OCI-LY1 (cell line): ENCODE results near the gene PLXNB3.

Experiments
- H2AFZ ChIP-seq: fragments of 200-600 bp; sonication (generic), shearing (Covaris generic); 2 replicates; pipeline ENCODE4 v1.6.0; 2014; ENCODE audit warnings: antibody characterized with exemption, mild to moderate bottlenecking, low read length
- H3F3A ChIP-seq: fragments of 200-600 bp; sonication (generic), shearing (Covaris generic); 2 replicates; pipeline ENCODE4 v1.6.0; 2014; ENCODE audit warnings: mild to moderate bottlenecking, antibody characterized with exemption, low read length, moderate library complexity; ENCODE audit not compliant: insufficient read depth
- H3K27ac ChIP-seq: fragments of 200-600 bp; sonication (generic); 2 replicates; pipeline ENCODE4 v1.5.1; 2014; ENCODE audit warnings: low read length, mixed run types, mild to moderate bottlenecking, low read depth; ENCODE audit not compliant: poor library complexity, severe bottlenecking
- H3K27me3 ChIP-seq: fragments of 200-600 bp; sonication (generic); 2 replicates; pipeline ENCODE4 v1.6.0; 2014; ENCODE audit warnings: antibody characterized with exemption, mild to moderate bottlenecking, low read length, moderate library complexity; ENCODE audit not compliant: insufficient read depth
- H3K36me3 ChIP-seq: fragments of 200-600 bp; sonication (generic); 2 replicates; pipeline ENCODE4 v1.6.1; 2014; ENCODE audit warnings: mild to moderate bottlenecking, antibody characterized with exemption, low read length, moderate library complexity, mixed read lengths; ENCODE audit not compliant: insufficient read depth
- H3K4me1 ChIP-seq: fragments of 200-600 bp; sonication (generic); 2 replicates; pipeline ENCODE4 v1.5.1; 2014; ENCODE audit warnings: mild to moderate bottlenecking, low read length, moderate library complexity; ENCODE audit not compliant: insufficient read depth, severe bottlenecking
- H3K4me2 ChIP-seq: fragments of 200-600 bp; sonication (generic), shearing (Covaris generic); 2 replicates; pipeline ENCODE4 v1.6.1; 2014; ENCODE audit warnings: low read length
- H3K4me3 ChIP-seq: fragments of 200-600 bp; sonication (generic); 2 replicates; pipeline ENCODE4 v1.5.1; 2014; ENCODE audit warnings: low read length, low read depth, mild to moderate bottlenecking, mixed read lengths; ENCODE audit not compliant: poor library complexity, severe bottlenecking
- H3K79me2 ChIP-seq: fragments of 200-600 bp; shearing (Covaris generic); 2 replicates; pipeline ENCODE4 v1.6.1; 2016; ENCODE audit warnings: mixed run types, low read length, mixed read lengths; ENCODE audit not compliant: insufficient read depth
- H3K9ac ChIP-seq: fragments of 200-600 bp; sonication (generic), shearing (Covaris generic); 2 replicates; pipeline ENCODE4 v1.6.1; 2014; ENCODE audit warnings: mild to moderate bottlenecking, low read length, mixed read lengths
- H3K9me2 ChIP-seq: fragments of 200-600 bp; sonication (generic), shearing (Covaris generic); 2 replicates; pipeline ENCODE4 v1.6.1; 2014; ENCODE audit warnings: low read depth, mild to moderate bottlenecking, low read length, mixed read lengths
- H3K9me3 ChIP-seq: fragments of 200-600 bp; shearing (Covaris generic); 2 replicates; pipeline ENCODE4 v1.6.1; 2014; ENCODE audit warnings: low read length, mixed read lengths
- H4K20me1 ChIP-seq: fragments of 200-600 bp; sonication (generic), shearing (Covaris generic); 2 replicates; pipeline ENCODE4 v1.6.0; 2016; ENCODE audit warnings: mild to moderate bottlenecking, low read length; ENCODE audit not compliant: insufficient read depth
- EZH2 ChIP-seq: fragments of 200-600 bp; sonication (generic), shearing (Covaris generic); IDR thresholded peaks from 2 replicates; pipeline ENCODE4 v1.8.0; 2017; ENCODE audit warnings: borderline replicate concordance, mixed run types, mild to moderate bottlenecking, antibody characterized with exemption, low read length, moderate library complexity, mixed read lengths
- TF ChIP-seq, protein P1 (sequence below): fragments of 200-600 bp; sonication (generic), shearing (Covaris generic); IDR thresholded peaks from 2 replicates; pipeline ENCODE4 v1.5.1; 2017; ENCODE audit warnings: mild to moderate bottlenecking, antibody characterized with exemption, low read length, moderate library complexity, mixed read lengths

The PLXNB3 gene

DNA sequence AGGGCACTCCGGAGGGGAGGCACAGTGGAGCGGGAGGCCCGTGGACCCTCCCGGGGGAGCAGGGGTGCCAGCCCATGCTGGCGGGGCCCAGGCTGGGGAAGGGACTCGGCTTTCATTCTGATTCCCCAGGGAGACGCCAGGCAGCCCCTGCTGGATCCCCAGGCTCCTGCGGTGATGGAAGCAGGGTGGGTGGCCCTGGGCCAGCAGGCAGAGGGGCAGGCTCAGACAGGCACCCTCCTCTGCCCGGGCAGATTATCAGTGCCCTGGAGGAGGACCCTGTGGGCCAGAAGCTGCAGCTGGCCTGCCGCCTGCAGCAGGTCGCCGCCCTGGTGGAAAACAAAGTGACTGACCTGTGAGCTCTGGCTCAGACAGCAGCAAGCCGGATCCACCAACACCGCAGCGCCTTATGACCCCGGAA lies 14.6 kb downstream of the PLXNB3 start:
- no peaks in the 10 kb centered on the region for H3K27me3 ChIP-seq
- no peak overlapping the region for H2AFZ ChIP-seq
- H3F3A ChIP-seq, result no peaks in the 10 kb centered on the region
- no peaks in the 10 kb centered on the region for H3K9me2 ChIP-seq
- no peak overlapping the region for H3K4me3 ChIP-seq
- H3K9me3 ChIP-seq, result no peaks in the 10 kb centered on the region
- H3K79me2 ChIP-seq, result no peaks in the 10 kb centered on the region
- H3K9ac ChIP-seq, result no peak overlapping the region
- no peak overlapping the region for H3K4me2 ChIP-seq
- H4K20me1 ChIP-seq, result no peaks in the 10 kb centered on the region
- H3K27ac ChIP-seq, result no peak overlapping the region
- no peaks in the 10 kb centered on the region; the same call in 1 of the 2 replicates for H3K36me3 ChIP-seq
- TF ChIP-seq, protein P1, sequence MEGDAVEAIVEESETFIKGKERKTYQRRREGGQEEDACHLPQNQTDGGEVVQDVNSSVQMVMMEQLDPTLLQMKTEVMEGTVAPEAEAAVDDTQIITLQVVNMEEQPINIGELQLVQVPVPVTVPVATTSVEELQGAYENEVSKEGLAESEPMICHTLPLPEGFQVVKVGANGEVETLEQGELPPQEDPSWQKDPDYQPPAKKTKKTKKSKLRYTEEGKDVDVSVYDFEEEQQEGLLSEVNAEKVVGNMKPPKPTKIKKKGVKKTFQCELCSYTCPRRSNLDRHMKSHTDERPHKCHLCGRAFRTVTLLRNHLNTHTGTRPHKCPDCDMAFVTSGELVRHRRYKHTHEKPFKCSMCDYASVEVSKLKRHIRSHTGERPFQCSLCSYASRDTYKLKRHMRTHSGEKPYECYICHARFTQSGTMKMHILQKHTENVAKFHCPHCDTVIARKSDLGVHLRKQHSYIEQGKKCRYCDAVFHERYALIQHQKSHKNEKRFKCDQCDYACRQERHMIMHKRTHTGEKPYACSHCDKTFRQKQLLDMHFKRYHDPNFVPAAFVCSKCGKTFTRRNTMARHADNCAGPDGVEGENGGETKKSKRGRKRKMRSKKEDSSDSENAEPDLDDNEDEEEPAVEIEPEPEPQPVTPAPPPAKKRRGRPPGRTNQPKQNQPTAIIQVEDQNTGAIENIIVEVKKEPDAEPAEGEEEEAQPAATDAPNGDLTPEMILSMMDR, result no peak; the same call in 1 of the 2 replicates
- no peak for TF ChIP-seq EZH2
- peaks cover 3% of the 10 kb centered on the region for H3K4me1 ChIP-seq

DNA sequence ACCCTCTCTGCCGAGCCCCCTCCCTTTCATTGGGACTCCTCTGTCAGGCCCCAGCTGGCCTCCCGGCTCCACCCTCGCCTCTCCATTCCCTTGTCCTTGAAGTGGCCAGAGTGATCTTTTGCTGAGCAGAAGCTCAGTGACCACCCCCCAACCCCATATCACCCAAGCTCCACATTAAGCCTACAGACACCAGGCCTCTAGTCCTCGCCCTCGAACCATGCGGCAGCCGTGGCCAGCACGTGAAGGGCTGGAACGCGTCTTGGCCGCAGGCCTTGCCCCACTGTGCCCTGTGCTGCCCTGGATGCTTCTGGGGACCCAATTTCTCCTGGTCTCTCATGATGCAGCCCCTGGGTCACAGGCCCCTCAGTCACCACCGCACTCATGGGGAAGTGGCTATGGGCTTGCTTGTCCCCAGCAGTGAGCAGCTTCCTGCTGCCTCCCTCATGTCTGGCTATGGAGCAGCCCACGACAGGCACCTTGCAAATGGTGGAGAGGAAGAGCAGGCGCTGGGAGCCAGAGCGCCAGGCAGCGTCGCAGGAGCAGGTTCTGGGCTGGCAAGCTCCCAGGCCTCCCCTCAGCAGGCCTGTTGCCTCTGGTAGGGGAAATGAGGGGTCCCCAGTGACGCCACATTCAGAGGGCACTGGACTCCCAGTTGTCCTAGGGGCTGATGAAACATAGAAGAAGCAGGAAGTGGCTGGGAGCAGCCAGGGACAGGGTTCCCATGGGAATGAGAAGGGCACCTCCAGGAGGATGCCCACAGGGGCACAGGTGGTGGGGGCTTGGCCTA lies 16.0 kb downstream of the PLXNB3 start:
- no peak overlapping the region for H3K4me2 ChIP-seq

DNA sequence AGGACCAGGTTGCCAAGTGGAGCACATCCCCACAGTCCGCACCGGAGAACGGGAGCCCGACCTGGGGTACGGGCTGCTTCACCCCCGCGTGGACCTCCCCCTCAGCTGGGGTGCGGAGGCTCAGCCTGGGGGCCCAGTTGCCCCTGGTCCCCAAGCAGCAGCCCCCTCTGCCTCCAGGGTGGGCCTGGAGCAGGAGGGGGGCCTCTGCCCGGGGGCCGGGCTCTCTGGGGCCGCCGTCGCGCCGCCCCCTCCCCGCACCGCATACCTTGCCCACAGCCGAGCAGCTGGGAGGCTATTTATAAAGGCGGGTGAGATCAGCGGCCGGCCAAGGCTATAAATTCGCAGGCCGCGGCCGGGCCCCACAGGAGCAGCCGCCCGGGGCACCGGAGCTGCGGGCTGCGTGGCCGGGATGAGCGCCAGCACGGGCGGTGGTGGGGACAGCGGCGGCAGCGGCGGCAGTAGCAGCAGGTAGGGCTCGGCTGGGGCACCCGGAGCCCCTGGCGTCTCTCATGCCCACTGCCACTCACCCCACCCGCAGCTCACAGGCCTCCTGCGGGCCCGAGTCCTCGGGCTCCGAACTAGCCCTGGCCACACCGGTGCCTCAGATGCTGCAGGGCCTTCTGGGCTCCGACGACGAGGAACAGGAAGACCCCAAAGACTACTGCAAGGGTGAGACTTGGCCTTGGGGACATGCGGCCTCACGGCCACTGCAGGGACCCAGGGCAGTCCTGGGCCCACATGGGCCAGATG lies 16.8 kb downstream of the PLXNB3 start, which contains the start of gene SRPK3:
Gene SRPK3 (plus strand): TSS at position 364 of the 750 bp plus-strand sequence. CDS start 46 bp downstream, at position 410.
- Histone ChIP-seq H3K27me3 (no peaks in the 10 kb centered on the region), H3F3A (no peaks in the 10 kb centered on the region), H3K27ac (no peak within 1 kb of the TSS), H3K36me3 (peaks cover 7% of the 10 kb centered on the region; the same call in 1 of the 2 replicates), H3K9ac (no peak within 1 kb of the TSS), H3K4me2 (no peak within 1 kb of the TSS), H3K9me3 (no peaks in the 10 kb centered on the region), H3K4me3 (no peak within 1 kb of the TSS), H2AFZ (no peak within 1 kb of the TSS), H3K4me1 (peaks cover 3% of the 10 kb centered on the region), H3K79me2 (no peaks in the 10 kb centered on the region), H3K9me2 (no peaks in the 10 kb centered on the region), H4K20me1 (no peaks in the 10 kb centered on the region)
- TF ChIP-seq, protein P1, result no peak
- no peak for TF ChIP-seq EZH2

More for the DNA sequence above, 16.0 kb downstream of the PLXNB3 start:
- Histone ChIP-seq H3K9ac (no peak overlapping the region), H3K4me3 (no peak overlapping the region), H4K20me1 (no peaks in the 10 kb centered on the region), H3K4me1 (peaks cover 3% of the 10 kb centered on the region), H3K9me2 (no peaks in the 10 kb centered on the region), H3F3A (no peaks in the 10 kb centered on the region), H2AFZ (no peak overlapping the region), H3K27me3 (no peaks in the 10 kb centered on the region), H3K27ac (no peak overlapping the region), H3K79me2 (no peaks in the 10 kb centered on the region), H3K36me3 (peaks cover 7% of the 10 kb centered on the region; the same call in 1 of the 2 replicates), H3K9me3 (no peaks in the 10 kb centered on the region)
- no peak for TF ChIP-seq EZH2
- TF ChIP-seq, protein P1, result no peak
